Medulla oblongata (tissue), 1 donor: ENCODE results near the gene PACSIN2.
"Not testable (repeated sequence)": the region's sequence is repeated elsewhere in the genome, so short reads cannot be mapped to it uniquely, and the experiment has no call there.

Experiments
- DNase-seq: peaks from one replicate; pipeline ENCODE4 v3.0.0-alpha.2; 2015; ENCODE audit errors: extremely low spot score

PACSIN2 gene

DNA sequence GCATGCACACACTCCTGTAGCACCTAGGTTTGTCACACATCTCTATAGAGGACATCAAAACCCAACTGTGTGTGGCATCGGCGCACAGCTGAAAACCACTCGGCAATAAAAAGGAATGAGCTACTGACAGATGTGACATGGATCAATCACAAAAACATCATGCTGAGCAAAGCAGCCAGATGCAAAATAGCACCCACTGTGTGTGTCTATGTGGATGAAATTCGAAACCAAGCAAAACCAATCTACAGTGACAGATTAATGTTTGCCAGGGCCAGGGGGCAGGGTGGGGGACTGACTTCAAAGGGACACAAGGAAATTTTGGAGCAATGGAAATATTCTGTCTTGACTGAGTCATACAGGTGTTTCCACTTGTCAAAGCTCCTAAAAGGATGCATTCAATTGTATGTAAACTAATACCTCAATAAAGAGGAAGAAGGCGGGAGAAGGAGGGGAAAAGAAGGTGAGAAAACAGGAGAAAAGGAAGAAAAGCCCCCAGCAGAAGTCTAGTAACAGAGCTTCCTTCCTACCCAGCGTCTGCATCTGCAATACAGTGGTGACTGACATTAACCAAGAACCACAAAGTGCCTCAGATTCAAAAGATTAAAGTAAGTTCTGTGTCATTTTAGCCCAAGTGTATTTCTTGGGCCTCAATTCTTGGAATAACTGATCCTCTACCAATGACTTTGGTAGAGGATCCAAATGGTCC is 49.8 kb downstream of the PACSIN2 start:
- no peak for DNase-seq

DNA sequence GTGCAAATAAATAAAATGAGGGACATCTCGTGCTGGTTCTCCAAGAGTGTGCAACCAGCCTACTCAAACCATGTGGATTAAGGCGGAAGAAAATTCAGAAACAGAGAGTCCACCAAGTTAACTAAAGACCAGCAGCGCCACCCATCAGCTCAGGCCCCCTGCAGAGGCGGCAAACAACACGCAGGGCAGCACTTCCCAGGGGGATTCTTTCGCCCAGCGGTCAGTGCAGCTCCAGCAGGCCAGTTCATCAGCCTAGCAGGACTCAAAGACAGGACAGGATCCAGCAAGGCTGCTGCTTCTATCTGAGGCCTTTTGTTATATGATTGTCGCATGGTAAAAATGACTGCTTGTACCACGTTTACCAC is 51.7 kb downstream of the PACSIN2 start:
- no peak for DNase-seq

DNA sequence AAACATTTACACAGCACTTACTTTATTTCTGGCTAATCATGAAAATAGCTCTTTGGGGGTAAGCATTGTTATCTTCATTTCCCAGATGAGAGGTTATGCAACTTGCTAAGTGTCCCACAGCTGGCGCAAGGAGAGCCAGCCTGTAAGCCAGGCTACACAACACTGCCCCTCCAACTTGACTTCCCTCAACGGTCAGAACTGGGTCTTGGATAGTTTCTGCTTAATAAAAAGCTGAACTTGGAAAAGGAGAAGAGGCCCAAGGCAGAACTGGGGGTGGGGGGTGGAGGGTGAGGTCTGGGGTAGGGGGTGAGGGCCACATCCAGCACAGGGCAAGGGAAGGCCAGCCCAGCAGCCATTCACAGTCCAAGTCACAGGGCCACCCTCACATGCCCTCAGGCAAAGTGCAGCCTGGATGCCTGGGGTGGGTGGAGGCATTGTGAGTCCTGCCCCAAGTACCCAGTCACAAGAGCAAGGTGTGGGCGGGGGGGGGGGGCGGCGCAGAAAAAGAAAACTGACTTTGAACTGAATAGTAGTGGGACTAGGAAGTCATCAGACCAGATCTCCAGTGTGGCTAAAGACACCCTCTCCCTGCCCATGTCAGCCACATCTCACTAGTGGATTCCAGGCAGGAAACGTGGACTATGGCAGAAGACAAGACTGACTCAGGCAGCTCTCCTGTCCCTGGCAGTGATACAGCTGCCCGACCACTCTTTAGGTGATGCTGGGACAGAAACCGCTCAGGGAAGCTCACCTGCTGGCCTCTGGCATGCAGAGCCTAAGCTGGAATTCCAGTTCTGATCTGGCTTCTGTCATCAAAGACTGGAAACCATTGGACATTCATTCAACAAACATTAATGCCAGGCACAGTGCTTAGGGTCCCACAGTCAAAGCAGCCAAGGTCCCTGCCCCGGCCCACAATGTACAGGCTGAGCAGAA is 52.4 kb downstream of the PACSIN2 start:
- DNase-seq, result peak; percentile 42

DNA sequence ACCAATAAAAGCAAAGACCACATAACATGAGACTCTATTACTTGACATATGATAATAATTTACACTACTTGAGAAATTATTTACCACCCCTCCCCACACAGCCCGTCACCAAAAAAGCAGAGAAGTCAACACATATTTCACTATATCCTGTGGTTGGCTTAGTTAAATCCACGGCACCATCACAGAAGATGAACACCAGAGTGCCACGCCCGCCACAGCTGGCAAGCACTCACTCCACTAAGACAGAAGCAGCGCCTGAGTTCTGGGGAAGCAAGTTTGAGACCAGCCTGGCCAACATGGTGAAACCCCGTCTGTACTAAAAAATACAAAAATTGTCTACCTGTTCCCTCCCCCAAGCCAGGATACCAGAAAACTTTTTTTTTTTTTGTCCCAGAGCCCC is 53.1 kb downstream of the PACSIN2 start:
- no peak for DNase-seq

DNA sequence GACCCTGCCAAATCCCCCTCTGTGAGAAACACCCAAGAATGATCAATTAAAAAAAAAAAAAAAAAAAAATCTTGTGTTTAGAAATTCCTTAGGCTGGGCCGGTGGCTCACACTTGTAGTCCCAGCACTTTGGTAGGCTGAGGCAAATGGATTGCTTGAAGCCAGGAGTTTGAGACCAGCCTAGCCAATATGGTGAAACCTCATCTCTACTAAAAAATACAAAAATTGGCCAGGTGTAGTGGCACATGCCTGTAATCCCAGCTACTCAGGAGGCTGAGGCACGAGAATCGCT is 53.6 kb downstream of the PACSIN2 start:
- not testable (repeated sequence) for DNase-seq

DNA sequence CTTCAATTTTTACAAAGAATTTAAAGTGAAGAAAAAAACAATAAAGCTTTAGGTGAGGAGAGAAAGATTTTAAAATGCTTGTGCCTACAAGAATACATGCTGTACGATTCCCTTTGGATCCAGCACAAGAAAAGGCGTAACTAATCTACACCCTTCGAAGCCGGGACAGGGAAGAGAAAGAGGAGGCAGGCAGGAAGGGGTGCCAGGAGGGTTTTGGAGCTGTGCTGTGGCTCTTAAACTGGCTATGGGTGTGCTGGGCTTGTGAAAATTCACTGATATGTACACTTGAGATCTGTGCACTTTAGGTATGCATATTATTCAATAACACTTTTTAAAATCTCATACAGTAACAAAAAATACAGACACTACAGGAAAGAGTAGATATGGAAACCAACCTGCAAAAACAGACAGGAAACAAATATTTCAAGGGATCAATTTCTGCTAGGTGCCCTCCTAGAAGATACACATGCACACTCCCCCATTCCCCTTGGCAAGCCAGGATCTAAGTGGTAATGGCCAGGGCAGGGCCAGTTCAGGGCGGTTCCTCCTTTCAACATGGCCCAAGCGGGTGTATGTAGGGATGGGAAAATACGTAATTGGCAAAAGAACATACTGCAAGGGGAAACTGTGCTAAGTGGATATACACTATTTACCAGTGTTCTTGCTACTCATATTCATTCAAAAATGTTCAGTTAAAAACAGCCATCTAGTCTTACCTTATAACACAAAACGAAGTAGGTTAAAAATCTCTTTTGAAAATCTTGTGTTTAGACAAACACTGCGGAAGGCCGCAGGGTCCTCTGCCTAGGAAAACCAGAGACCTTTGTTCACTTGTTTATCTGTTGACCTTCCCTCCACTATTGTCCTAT is 54.2 kb downstream of the PACSIN2 start:
- DNase-seq, result no peak

DNA sequence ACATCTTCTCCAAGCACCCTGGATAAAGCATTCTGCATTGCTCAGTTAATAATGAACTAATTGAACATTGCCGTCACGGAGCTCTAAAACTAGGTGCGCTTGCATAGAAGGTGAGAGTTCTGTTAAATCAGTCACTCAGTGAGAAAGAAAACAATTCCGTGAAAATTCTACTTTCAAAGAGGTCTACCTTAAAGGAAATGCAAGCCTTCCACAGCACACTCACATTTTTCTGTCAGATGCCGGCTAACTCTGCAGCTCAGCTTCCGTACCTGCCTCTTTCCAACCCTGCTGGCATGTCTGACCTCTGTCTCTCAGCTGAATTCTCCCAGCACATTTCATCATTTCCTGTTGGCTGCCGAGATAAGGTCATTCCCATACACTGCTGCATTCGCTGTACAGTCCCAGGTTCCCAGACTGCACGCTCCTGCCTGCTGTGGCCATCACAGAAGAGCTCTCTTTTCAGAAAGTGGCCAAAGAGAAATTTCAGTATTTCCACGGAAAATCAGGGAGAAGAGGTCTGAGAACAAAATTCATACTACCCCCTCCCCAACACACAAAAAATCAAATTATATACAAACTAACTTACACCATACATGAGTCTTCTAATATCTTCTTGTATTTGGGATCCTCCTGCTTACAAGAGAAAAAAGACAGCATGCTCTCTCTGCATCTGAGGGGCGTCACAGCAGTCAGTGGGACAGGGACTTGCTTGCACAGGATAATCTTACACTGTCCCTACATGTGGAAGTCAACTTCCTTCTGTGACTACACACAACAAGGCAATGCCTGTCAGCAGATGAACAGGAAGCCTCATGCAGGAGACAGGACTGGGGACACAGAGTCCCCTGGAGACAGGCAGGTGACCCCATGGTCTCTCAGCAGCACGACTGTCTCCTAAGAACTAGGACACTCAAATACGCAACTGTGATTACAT is 55.1 kb downstream of the PACSIN2 start:
- peak; percentile 35 for DNase-seq

DNA sequence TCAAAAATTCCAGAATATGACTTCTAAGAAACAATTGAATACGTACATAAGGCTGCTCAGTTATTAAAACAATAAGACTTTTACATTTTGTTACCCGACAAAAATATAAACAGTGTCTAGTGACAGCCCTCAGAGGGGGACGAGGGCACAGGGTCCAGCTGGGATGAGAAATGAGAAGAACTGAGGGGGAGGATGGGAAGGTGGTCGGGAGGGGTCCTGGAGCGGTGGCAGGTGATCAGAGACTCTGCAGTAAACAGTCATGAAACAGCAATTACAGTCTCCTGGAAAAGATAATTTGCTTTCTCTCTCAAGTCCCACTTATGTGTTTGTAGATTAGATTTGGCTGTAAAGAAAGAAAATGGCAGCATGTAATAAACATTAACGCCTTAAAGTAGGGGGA is 56.0 kb downstream of the PACSIN2 start:
- no peak for DNase-seq

DNA sequence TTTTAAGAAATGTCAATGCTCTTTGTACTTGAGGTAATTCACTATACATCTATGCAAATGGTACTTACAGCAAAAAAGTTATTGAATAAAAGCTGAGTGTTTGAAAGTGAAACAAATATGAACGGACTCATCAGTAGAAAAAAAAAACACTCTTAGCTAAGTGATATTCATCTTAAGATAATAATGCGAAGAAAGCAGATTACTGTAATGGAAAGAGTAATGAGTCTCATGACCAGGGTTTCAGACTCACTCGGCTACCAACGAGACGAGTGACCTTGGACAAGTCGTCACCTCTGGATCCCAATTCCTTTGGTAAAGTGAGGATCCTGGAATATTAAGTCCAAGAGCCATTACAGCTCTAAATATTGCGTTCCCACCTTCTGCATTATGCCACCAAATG is 57.0 kb downstream of the PACSIN2 start:
- no peak for DNase-seq

DNA sequence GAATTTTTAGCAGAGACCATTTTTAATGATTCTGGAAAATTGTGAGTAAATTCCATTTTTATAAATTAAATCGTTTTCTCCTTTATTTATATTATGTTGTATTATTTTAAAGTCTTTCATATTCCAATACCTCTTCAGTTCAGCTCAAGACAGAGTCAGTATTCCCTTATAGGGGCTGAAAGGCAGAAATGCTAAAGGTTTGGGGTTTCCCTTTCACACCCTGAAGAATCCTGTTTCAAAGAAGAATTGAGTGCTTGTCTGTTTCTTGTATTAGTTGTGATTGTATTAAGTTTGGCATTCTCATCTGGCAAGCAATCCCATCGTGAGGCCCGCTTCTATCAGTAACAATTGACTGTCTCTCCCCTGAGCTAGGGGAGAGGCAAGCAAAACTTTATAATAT is 57.4 kb downstream of the PACSIN2 start:
- DNase-seq, result no peak

DNA sequence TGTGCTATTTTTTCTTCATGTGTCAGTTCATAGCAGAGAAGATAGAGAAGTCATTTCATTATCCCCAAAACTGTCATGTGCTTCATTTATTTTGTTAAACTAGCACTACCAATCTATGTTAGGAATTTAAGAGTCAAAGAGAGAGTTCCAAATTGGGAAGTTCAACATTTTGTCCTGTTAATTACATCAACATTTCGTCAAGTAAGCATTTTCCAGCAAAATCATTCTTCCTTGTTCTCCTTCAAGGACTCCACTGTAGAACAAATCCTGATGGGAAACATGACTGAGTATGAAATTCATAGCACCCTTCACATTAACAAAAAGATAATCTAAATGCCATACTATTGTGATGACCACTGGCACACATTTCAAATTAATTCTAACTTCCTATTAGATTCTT is 59.1 kb downstream of the PACSIN2 start:
- DNase-seq, result no peak

DNA sequence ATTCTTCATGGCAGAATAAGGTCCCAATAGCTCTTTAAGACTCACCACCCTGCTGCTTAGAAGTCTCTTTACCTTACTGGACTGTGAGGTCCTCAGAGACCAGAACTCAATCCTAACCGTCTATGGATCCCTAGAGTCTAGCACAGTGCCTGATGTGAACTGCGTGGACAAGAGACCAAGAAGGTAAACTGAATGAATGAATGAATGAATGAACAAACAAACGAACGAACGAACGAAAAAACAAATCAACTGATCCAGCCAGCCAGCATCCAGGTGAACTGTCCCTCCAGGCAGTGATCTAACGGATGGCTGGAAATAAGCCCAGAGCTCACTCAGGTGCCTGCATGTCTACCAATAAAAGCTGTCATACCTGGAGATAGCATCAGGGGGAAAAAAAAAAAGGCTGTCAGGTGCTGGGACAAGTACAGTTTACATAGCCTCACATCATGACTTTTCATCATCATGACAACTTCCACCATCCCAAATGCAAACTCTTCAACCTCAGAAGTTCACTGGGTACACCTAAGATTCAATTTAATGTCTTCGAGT is 59.8 kb downstream of the PACSIN2 start:
- DNase-seq, result no peak

DNA sequence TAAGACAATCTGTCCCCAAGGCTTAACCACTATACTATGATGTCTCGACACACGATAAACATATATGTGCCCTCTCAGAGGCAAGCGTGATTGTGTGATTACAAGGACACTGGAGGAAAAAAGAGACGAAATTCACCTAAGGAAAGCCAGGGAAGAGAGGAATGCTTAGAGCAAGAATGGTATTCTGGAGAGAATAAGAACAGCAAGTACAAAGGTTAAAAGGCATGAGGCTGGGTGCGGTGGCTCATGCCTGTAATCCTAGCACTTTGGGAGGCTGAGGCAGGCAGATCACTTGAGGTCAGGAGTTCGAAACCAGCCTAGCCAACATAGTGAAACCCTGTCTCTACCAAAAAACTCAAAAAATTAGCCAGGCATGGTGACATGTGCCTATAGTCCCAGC is 61.2 kb downstream of the PACSIN2 start:
- DNase-seq, result not testable (repeated sequence)

DNA sequence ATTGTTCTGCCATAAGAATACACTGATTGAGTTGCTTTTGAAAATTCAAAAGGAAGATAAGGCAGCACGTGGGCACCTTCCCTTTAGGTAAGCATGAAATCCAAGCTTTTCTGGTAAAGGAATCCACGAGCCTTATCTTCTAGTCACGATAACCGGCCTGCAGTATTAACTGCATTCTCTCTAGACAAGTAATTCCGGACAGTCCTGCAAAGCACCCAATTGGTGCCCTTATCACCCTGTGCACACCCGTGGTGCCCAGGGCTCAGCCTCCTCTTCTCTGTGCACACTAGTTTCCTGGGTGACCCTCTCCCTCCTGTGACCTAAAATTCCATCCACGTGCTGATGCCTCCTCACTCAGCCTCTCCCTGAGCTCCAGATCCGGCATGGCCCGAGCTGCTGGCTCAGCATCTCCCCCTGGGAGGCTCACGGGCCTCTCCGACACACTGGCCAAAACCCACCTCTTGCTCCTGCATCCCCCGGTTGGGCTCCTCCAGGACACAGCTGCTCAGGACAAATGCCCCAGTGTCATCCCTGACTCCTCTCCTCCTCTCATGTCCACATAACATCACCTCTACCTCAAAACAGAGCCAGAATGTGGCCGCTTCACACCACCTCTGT is 63.7 kb downstream of the PACSIN2 start:
- DNase-seq, result no peak

DNA sequence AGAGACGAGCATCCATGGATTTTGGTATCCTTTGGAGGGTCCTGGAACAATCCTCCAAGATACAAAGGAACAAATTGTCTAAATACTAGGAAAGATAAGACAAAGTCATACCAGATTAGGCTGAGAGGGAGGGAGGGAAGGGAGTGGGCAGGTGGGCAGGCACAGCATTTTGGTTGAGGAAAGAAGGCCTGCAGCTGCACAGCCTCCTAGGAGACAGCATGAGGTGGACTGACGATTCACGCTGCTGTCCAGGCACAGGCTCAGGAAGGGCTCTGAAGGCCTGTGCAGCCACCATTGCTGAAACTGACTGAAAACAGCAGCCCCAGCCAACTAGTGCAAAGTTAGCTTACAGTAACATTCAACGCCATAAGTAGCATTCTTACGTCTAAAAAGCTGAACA is 64.7 kb downstream of the PACSIN2 start:
- DNase-seq, result no peak

DNA sequence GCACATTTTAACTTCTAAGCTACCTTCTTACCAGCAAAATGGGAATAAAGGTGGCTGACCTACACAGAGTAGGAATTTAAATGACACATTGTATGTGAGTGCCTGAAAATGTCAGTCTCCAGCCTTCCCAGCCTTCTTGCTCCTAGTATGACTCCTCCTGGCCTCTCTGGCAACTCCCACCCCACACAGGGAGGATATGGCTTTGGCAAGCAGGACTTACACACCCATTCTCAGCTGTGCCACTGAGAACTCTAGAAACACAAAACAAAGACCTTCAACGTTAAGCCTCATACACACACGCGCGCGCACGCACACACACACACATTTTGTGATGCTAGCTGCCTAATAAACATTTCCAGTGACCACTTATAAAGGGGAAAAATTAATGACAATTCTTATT is 65.8 kb downstream of the PACSIN2 start:
- DNase-seq, result no peak

DNA sequence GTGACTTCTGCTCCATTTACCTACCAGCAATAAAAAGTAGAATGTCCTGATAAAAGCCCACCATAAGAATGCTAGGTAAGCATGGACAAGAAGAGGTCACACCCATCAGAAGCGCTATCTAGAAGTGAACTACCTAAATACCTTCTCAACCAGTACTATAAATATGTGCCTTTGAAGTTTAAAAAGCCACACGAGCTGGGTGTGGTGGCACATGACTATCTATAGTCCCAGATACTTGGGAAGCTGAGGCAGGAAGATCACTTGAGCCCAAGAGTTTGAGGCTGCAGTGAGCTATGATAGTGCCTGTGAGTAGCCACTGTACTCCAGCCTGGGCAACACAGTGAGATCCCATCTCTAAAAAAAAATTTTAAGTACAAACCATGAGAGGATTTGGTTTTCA is 66.7 kb downstream of the PACSIN2 start:
- no peak for DNase-seq

DNA sequence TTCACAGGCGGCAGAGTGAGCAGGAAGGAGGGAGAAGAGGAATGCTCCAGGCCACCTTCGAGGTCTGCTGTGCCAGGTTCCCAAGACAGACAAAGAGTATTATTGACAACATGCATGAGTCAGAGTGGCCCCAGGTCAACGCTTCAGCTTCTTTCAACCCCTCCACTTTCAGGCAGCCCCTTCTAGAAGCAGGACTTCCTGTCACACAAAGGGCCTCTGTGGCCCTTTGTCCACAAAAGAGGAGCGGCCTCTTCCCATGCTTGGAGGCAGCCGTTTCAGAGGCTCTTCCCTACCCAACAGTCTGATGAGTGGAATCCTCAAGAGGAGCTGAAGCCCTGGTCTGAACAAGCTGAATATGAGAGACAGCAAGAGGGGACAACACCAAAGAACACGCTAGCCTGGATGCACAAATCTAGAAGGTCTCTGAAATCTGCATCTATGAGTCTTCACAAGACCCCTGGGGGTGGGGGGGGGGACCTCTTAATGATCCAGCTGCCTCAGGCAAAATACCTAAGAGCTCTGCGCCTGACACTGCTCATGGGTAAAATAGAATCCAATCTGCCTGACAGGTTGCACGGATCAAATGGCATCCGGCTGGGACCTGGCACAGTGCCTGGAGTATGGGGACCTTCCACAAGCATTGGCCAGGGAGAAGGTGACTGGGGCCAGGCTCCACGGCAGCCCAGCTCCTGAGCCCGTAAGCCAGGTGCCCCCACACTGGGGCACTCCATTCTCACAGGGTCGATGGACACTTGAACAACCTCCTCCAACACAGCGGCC is 67.5 kb downstream of the PACSIN2 start:
- DNase-seq, result no peak

DNA sequence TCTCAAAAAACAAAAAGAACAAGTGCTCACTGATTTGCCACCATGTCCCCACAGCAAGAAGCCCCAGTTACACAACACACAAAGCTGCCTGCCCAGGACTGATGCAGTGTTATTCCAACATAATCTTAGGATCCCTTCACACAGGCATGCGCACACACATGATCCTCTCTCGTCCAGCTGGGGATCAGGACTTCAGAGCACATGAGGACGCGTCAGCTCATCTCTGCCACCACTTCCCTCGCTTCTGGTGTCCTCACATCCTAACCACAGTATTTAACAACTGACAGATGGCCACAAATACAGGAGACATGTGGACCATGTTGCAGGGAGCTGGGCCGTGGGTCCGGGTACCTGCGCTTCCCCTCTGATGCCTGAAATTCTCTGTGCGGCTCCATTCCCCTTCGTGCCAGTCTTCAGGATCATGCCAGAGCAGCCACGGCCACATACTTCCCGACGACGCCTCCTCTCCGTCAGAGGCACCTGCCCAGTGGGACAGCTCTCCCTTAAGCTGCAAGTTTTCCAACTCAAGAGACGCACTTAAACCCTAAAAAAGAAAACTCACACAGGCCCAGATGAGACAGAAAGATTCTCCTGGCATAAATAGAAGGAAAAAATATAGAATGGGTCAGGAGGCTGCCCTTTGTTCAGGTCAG is 68.3 kb downstream of the PACSIN2 start:
- no peak for DNase-seq
